Endometrial microvascular endothelial cells (primary cell): ENCODE data around the gene KHDC1L. TPM values are rescaled to one million over a fixed set of nuclear protein-coding genes. Genes with fewer than 3 reads are reported as not detected.
"Not testable (repeated sequence)": the region's sequence is repeated elsewhere in the genome, so short reads cannot be mapped to it uniquely, and the experiment has no call there.

Experiments used
- in situ Hi-C: cut with HindIII; loops from 2 replicates; pipeline ENCODE4 v1.10.0; 2017; ENCODE audit warnings: low sequenced_read_pairs, low pct_unique_long_range_greater_than_20kb; ENCODE audit errors: inconsistent ontology term
- total RNA-seq: library from RNA; depleted of rRNA; stranded (reverse); fragments of >200 nt; gene quantifications from one replicate; pipeline ENCODE4 v1.2.3, GENCODE V29; 2015; ENCODE audit errors: inconsistent ontology term

Gene KHDC1L, protein sequence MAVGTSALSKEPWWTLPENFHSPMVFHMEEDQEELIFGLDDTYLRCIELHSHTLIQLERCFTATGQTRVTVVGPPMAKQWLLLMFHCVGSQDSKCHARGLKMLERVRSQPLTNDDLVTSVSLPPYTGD
- total RNA-seq = not detected

DNA sequence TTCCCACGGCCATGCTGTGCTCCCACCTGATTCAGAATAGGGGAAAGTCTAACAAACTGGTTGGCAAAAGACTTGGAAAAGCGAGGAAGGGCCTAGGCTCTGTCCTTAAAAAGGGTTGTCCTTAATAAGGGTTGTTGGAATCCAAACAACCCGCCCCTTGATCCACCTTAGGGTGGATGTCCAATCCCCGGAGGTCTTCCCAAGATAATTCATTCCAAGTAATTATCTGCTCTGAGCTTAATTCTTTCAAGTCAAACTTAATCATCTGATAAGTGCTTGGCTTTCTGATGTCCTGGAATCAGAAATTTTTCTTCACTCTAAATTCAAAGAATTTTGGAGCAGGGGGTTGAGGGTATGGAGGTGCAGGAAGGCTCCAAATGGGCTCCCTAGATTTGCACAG lies at the start of gene KHDC1L:
KHDC1L (minus strand) TSS at position 101 of the 400 bp plus-strand sequence; CDS start at position 13, 88 bp downstream.
- in situ Hi-C loops = no loop called here

DNA sequence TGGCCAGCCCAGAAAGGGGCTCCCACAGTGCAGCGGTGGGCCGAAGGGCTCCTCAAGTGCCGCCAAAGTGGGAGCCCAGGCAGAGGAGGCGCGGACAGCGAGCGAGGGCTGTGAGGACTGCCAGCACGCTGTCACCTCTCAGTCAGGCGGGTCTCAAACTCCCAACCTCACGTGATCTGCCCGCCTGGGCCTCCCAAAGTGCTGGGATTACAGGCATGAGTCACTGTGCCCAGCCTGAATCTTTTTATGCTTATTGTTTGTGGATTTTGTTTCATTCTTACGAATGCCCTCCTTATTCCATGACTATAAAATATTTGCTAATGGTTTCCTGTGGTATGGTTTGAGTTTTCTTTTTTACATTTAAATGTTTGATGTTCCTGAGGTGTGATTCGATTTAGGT lies 44.0 kb upstream of the KHDC1L start:
- in situ Hi-C loops = not testable (repeated sequence)

DNA sequence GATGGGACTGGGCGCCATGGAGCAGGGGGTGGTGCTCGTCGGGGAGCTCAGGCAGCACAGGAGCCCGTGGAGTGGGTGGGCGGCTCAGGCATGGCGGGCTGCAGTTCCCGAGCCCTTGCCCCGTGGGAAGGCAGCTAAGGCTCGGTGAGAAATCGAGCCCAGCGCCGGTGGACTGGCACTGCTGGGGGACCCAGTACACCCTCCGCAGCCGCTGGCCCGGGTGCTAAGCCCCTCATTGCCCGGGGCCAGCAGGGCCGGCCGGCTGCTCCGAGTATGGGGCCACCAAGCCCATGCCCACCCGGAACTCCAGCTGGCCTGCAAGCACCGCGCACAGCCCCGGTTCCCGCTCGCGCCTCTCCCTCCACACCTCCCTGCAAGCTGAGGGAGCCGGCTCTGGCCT lies 43.6 kb upstream of the KHDC1L start:
- in situ Hi-C loops = not testable (repeated sequence)

DNA sequence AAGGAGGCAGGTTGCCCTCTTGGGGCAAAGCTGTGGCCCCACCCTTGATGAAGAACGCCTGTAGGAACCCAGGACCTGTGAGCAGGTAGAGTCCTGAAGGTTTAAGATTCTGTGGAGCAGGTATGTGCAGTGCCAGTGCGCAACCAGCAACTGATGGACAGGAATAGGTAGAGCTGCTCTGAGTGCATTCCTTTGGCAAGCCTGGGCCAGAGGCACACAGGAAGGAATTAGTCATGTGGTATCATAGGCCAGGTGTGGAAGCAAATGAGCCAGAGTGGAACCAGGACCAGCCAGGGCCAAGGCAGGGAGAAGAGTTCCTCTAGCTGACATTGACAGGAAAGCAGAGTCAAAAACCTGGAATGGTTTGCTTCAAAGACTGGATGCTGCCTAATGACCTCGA lies 39.1 kb upstream of the KHDC1L start:
- in situ Hi-C loops = no loop called here

DNA sequence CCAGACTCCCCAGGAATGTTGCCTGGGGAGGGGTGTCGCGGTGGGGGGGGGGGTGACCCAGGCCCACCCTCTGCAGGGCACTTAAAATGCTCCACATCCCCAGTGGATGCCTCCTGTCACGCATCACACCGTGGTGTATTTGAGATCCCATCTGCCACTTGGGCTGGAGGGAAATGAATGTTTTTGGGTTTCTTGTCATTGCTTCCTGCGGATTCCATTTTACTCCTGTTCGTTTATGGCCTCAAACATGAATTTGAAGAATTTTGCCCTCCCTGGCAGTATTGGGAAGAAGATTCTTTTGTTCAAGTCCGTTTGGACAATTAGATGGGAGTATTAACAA lies 38.2 kb upstream of the KHDC1L start:
- in situ Hi-C loops = no loop called here

DNA sequence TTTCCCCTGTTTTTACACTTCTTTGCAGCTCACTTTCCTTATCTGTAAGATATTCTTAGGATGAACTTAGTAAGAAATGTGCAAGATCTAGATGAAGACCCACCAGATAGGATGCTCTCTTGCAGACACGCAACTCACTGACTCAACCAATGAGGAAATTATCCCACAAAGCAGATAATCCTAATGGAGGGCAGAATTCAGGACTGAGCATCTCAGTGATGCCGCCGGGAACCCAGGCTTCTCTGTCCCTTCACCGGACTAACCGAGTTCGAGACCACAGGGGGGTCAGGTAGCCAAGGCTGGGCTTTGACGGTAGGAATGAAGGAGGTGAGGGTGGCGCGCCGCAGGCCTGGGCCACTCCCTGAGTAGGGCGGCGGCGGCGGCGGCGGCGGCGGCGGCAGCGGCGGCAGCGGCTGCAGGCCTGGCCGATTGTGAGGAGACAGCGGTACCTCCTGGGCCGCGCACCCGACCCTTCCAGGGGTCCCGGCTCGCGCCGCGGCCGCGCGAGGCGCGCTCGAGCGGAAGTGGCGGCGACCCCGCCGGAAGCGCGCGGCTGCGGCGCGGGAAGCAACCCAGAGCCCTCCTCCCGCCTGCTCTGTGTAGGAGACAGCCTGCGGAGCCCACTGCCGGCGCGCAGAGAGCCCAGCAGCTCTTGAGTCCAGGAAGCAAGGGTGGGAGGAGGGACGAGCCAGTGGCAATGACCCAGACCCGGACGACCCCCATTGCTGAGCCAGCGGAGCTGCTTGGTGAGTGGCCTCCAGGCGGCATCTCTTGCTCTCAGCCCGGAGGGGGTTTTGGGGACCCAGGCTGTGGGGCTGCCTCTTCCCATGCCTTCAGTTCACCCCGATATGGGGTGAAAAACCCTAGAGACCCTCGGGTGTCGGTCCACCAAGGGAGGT lies 37.6 kb upstream of the KHDC1L start, which contains the start of gene KHDC1:
KHDC1 (minus strand) TSS at position 526 of the 899 bp plus-strand sequence. CDS start 20,679 bp downstream, outside the sequence.
- in situ Hi-C loops = no loop called here

DNA sequence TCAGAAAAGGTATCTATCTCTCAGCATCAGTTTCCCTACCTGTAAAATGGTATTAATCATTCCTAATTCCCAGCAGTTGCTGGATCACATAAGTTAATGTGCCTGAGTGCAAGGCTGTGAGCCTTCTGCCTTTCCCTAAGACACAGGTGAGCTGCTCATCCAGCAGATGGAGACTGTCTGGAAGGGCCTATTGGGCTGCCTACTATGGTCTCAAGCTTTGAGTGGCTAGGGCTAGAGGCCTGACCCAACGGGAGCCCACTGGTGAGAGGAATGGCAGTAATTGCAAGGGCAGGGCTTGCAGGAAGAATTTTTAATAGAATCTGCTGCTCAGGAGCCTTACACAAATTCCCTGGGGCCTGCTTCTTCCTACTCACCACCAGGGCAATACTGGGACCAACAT lies 33.4 kb upstream of the KHDC1L start:
- in situ Hi-C loops = no loop called here

DNA sequence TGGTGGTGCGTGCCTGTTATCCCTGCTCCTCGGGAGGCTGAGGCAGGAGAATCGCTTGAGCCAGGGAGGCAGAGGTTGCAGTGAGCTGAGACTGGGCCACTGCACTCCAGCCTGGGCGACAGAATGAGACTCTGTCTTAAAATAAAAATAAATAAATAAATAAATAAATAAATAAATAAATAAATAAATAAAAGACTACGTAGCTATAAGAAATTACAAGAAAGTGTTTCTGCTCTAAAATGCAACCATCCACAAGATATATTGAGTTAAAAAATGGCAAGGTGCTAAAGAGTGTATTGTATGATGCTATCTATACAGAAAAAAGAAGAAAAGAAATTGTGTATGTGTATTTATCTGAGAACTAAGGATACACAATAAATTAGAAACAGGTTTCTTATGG lies 29.0 kb upstream of the KHDC1L start:
- in situ Hi-C loops = not testable (repeated sequence)

DNA sequence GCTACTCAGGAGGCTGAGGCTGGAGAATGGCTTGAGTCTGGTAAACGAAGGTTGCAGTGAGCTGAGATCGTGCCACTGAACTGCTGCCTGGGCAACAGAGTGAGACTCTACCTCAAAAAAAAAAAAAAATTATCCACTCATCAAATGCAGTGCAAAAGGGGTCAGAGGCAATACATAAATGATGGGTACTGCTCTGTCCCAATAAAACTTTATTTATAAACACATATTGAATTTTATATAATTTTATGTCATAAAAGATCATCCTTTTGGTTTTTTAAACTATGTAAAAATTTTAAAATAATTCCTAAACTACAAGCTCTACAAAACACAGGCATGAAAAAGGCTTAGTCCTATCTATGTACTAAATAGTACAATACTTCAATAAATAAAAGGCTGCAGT lies 27.4 kb upstream of the KHDC1L start:
- in situ Hi-C loops = no loop called here

DNA sequence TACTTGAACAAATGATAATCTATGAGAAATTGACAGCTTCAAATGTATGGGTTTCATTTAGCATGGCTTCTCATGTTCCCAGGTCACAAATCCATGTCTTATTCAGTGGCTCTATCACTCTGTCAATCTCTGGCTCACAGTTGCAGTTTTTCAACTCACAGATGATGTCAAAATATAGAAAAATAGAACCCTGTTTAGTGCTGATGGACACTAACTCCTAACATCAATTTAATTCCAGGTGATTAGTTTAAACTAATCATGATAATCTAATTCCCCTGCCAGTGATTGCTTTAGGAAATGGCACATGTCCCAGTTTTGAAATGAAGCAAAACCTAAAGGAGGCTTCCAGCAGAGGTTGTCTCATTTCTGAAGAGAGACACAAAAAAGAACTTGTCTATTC lies 24.7 kb upstream of the KHDC1L start:
- in situ Hi-C loops = no loop called here

DNA sequence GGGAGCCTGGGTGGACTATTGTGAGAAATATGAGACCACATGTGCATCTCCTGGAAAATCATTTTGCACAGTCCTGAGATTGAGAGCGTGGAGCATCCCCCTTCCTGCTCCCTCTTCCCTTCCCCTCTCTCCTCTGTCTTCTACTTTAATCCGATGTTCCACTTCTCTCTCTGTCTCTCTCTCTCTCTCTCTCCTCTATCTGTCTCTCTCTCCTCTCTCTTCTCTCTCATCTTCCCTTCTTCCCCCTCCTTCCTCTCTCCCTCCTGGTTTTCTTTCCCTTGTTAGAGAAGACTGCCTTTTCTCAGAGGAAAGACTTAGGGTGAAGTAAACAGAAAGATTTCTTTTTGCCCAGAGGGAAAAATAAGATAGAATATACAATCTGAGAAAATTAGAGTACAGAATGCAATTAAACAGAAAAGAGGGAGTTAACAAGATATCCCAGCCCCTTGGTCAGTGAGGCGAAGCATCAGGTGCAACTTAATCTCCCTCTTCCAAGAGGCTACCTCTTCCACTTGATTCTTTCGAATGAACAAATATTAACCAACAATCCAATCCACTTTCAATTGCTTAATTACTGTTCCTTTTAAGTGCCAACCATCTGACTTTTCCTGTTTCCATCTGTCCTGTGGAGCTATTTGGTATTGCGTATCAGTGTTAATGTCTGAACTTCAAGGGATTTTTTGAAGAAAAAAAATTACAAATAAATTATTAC lies 23.1 kb upstream of the KHDC1L start:
- in situ Hi-C loops = no loop called here

DNA sequence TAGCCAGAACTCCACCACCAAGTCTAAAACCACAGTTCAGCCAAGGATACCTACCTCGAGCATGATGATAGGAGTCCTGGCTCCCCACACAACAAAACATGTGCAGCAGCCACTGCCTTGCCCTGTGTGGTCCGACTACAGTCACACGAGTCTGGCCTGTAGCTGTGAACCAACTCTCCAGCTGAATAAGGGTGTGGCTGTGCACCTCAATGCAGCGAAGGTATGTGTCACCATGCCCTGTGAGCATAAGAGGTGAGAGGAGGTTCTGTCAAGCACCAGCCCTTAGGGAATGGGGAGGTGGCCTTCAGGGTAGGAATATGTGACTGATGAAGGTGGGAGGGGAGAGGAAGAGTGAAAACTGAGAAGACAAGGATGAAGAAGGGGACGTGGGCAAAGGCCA lies 16.7 kb upstream of the KHDC1L start:
- in situ Hi-C loops = no loop called here

DNA sequence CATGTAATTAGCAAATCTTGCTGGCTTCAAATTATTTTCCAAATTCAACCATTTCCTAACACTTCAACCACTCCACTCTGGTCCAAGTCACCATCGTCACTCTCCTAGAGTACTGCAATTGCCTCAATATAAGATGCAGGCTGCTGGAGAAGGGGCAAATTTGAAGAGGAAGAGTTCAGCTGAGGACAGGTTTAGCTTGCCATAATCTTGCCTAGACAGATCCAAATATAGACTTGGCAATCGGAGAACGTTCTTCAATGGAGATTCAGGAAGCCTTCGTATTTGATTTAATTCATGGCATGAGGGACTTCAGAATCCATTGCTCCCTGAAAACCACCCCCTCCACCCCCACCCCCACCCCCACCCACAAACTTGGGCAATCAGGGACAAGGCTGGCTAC lies 15.4 kb upstream of the KHDC1L start:
- in situ Hi-C loops = no loop called here

DNA sequence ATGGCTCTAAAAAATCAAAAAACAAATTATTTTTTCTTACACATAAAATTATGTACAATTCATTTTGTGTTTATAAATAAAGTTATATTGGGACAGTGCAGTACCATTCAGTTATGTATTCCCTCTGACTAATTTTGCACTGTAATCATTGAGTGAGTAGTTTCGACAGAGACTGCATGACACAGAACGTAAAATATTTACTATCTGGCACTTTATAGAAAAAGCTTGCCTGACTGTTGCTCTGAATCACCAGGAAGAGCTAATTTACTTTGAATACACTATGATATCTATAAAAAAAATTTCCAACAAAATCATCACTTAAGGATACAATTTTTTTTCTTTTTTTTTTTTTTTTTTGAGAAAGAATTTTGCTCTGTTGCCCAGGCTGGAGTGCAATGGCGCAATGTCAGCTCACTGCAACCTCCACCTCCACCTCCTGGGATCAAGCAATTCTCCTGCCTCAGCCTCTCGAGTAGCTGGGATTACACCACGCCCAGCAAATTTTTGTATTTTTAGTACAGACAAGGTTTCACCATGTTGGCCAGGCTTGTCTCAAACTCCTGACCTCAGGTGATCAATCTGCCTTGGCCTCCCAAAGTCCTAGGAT lies 11.0 kb upstream of the KHDC1L start:
- in situ Hi-C loops = no loop called here

DNA sequence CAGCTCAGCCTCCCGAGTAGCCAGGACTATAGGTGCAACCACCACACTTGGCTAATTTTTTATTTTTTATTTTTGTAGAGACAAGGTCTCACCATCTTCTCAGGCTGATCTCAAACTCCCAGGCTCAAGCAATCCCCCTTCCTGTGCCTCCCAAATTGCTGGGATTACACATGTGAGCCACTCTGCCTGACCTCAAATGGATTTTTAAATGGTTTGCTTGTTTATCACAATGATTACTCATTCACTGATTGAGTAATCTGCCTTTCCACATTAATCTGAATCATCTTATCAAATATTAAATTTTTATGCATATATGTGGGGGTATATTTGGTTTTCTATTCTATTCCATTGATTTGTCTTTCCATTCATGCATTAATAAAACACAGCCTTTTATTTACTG lies 9.4 kb upstream of the KHDC1L start:
- in situ Hi-C loops = no loop called here

DNA sequence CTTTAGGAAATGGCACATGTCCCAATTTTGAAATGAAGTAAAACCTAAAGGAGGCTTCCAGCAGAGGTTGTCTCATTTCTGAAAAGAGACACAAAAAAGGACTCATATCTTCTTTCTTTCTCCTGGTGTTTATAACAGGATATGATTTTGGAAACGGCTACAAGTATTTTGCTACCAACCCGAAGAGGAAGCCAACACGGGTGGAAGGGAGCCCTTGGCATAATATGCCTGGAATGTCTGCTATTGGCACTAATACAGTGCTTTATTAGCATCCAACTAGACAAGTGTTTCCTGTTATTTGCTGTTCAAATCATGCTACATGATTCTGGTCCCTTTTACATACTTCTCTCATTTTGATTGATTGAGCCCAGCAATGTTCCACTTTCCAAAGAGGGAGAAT lies 8.7 kb upstream of the KHDC1L start:
- in situ Hi-C loops = not testable (repeated sequence)

DNA sequence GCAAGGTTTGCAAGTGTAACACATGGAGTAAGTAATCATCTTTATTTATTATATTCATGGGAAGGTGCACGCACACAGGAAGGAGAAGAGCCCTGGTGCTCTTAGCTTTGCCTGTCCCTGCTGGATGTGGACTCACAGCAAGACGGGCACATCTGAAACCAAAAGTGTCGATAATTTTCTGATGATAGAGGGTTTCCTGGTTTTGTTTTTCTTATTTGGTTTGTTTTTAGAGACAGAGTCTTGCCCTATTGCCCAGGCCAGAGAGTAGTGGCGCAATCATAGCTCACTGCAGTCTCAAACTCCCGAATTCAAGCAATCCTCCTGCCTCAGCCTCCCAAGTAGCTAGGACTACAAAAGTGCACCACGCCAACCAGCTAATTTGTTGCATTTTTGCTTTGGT lies 7.8 kb upstream of the KHDC1L start:
- in situ Hi-C loops = no loop called here

DNA sequence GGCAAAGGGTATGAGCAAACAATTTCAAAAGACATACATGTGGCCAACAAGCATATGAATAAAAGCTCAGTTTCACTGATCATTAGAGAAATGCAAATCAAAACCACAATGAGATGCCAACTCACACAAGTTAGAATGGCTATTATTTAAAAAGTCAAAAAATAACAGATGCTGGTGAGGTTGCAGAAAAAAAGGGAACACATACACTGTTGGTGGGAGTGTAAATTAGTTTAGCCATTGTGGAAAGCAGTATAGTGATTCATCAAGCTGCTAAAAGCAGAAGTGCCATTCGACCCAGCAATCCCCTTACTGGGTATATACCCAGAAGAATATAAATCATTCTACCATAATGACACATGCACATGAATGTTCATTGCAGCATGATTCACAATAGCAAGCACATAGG lies 6.7 kb upstream of the KHDC1L start:
- in situ Hi-C loops = no loop called here

DNA sequence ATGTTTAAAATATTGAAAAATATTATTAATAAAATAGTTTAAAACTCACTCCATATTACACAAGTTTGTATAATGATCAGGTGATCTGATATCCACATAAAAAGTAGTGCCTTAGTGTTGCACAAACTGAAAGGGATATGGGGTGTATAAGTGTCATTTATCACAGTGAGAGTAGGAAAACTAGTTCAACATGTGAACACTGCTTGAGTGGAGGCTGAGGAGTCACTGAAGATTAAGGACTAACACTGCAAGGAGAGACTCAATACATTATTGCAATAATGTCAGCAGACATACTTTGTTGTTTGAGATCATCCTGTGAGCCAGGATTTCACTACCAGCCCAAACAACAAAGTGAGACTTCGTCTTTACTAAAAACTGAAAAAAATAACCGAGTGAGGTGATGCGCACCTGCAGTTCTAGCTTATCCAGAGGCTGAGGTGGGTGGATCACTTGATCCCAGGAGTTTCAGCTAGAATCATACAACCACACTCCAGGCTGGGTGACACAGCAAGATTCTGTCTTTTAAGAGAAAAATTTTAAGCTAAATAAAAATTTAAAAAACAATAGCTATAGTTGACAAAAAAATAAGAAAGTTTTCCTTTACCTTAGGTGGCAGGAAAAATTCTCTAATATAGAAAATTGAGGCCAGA lies 2.4 kb upstream of the KHDC1L start:
- in situ Hi-C loops = no loop called here
